ENCODE results near the gene TESMIN. TPM values are rescaled to one million over a fixed set of nuclear protein-coding genes. Genes with fewer than 3 reads are reported as not detected.
A peak's percentile ranks its signal among the peaks of the same experiment; 100 is the strongest.

TESMIN gene
- total RNA-seq, 1 experiment from 2014 or later = 24.8 TPM

- H3K36me3 ChIP-seq (ENCODE audit: control insufficient read depth in 1 of 2, insufficient read depth in 2 of 2, low read length in 2 of 2) = peaks cover 0 to 11% of the 10 kb centered on the region in 2 experiments; a peak in 1 of 4 replicates
- H3K9me3 ChIP-seq (ENCODE audit: control insufficient read depth in 1 of 2, insufficient read depth in 1 of 2, low read depth in 1 of 2, low read length in 2 of 2) = no peaks in the 10 kb centered on the region
- peaks cover 5 to 34% of the 10 kb centered on the region in 2 experiments; a peak in 3 of 4 replicates for H3K4me1 ChIP-seq (ENCODE audit: control insufficient read depth in 1 of 2, insufficient read depth in 2 of 2, low read length in 2 of 2)
- H3K4me2 ChIP-seq (ENCODE audit: low read length) = peak overlapping the region; percentile 90
- ChIA-PET POLR2A (no interaction called here), RAD21 (ENCODE audit: low non-redundant PET in 1 of 2, low total read pairs in 2 of 2, uncharacterized antibody in 2 of 2, unreplicated experiment in 2 of 2) (no interaction called here), CTCF (no interaction called here)
- no peaks in the 10 kb centered on the region for H4K20me1 ChIP-seq (ENCODE audit: insufficient read depth)
- H3K9me2 ChIP-seq (ENCODE audit: insufficient read depth) = no peaks in the 10 kb centered on the region
- no peak overlapping the region for H2AFZ ChIP-seq (ENCODE audit: low read depth, low read length, poor library complexity, severe bottlenecking)
- no peaks in the 10 kb centered on the region for H3K27me3 ChIP-seq (ENCODE audit: insufficient read depth, low read length)
- no TSS peak for BruUV-seq (replicated peaks)
- TF ChIP-seq CBX3 (IDR thresholded peaks at IDR 0.05; ENCODE audit: low read depth) = no peak
- no peak for TF ChIP-seq SRF (IDR thresholded peaks at IDR 0.05; ENCODE audit: low read depth)
- TF ChIP-seq SIN3A (IDR thresholded peaks at IDR 0.05; ENCODE audit: low read depth) = no peak
- TF ChIP-seq CTCF (IDR thresholded peaks at IDR 0.05 in 2 of 3, conservative IDR thresholded peaks at IDR 0.05 in 1 of 3; ENCODE audit: borderline replicate concordance in 1 of 3, insufficient read depth in 1 of 3, low read depth in 2 of 3, low read length in 2 of 3) = no peak
- no peak for TF ChIP-seq EZH2 (IDR thresholded peaks at IDR 0.05)
- TF ChIP-seq REST (IDR thresholded peaks at IDR 0.05; ENCODE audit: low read depth) = no peak
- TF ChIP-seq FOSL1 (IDR thresholded peaks at IDR 0.05; ENCODE audit: low read depth) = no peak
- intact Hi-C loops (cut with micrococcal nuclease) = no loop called here
- H3K4me3 ChIP-seq (replicated peaks in 1 of 2; ENCODE audit: low read depth in 1 of 2, low read length in 2 of 2) = peak overlapping the region; percentile 72 to 88
- peak overlapping the region; percentile 94 for H3K9ac ChIP-seq (ENCODE audit: low read length)
- peaks cover 10% of the 10 kb centered on the region; the same call in 1 of the 2 replicates for H3K79me2 ChIP-seq (ENCODE audit: insufficient read depth, low read length)
- DNase-seq (ENCODE audit: low read depth, low spot score) (no peak), ATAC-seq (no peak)
- peak overlapping the region; percentile 52; the same call in 1 of the 2 replicates for H3K27ac ChIP-seq (ENCODE audit: low read depth, low read length)
Observed at GRCh38 chr11:68683536-68684384, 67.6 kb downstream of the TESMIN start.
